NCI-H146 treated with DMSO at 0.1 percent for 48 hours (cell line): Measurements from ENCODE around the gene RSU1.

Experiments
- DNase-seq: peaks from one replicate; lab custom pipeline; 2025; ENCODE audit not compliant: unreplicated experiment; lab: John Stamatoyannopoulos, UW

The RSU1 gene

GRCh38 chr10:16817125-16818019 is at the start of gene RSU1:
Gene RSU1, minus strand, starts transcription at chr10:16817424. Its CDS starts 343 bp downstream, at chr10:16817081.
- peak; percentile 100 for DNase-seq

- no peak for DNase-seq
Observed at GRCh38 chr10:16866541-16867275, 49.5 kb upstream of the RSU1 start.

- no peak for DNase-seq
Observed at GRCh38 chr10:16865766-16866165, 48.5 kb upstream of the RSU1 start.

GRCh38 chr10:16863766-16864165 is 46.5 kb upstream of the RSU1 start:
- DNase-seq, result no peak

- DNase-seq, result no peak
Observed at GRCh38 chr10:16857419-16857818, 40.2 kb upstream of the RSU1 start.

GRCh38 chr10:16856567-16856966 is 39.3 kb upstream of the RSU1 start:
- no peak for DNase-seq

- DNase-seq, result no peak
Observed at GRCh38 chr10:16856092-16856491, 38.9 kb upstream of the RSU1 start.

- no peak for DNase-seq
Observed at GRCh38 chr10:16854623-16855022, 37.4 kb upstream of the RSU1 start.

GRCh38 chr10:16853809-16854208 is 36.6 kb upstream of the RSU1 start:
- DNase-seq, result no peak

GRCh38 chr10:16853201-16853600 is 36.0 kb upstream of the RSU1 start:
- DNase-seq, result no peak

- DNase-seq, result no peak
Observed at GRCh38 chr10:16852624-16853023, 35.4 kb upstream of the RSU1 start.

GRCh38 chr10:16848562-16849154 is 31.4 kb upstream of the RSU1 start:
- no peak for DNase-seq

- no peak for DNase-seq
Observed at GRCh38 chr10:16847644-16848043, 30.4 kb upstream of the RSU1 start.

GRCh38 chr10:16845248-16845647 is 28.0 kb upstream of the RSU1 start:
- DNase-seq, result no peak

GRCh38 chr10:16843252-16843870 is 26.1 kb upstream of the RSU1 start:
- DNase-seq, result peak; percentile 41

- no peak for DNase-seq
Observed at GRCh38 chr10:16835228-16835627, 18.0 kb upstream of the RSU1 start.

GRCh38 chr10:16832351-16833080 is 15.3 kb upstream of the RSU1 start:
- no peak for DNase-seq

- DNase-seq, result no peak
Observed at GRCh38 chr10:16828701-16829175, 11.5 kb upstream of the RSU1 start.

GRCh38 chr10:16828114-16828568 is 10.9 kb upstream of the RSU1 start:
- DNase-seq, result peak; percentile 97

GRCh38 chr10:16827474-16827873 is 10.2 kb upstream of the RSU1 start:
- peak; percentile 62 for DNase-seq
